ENCODE results near the gene PRSS16.

The PRSS16 gene

DNA sequence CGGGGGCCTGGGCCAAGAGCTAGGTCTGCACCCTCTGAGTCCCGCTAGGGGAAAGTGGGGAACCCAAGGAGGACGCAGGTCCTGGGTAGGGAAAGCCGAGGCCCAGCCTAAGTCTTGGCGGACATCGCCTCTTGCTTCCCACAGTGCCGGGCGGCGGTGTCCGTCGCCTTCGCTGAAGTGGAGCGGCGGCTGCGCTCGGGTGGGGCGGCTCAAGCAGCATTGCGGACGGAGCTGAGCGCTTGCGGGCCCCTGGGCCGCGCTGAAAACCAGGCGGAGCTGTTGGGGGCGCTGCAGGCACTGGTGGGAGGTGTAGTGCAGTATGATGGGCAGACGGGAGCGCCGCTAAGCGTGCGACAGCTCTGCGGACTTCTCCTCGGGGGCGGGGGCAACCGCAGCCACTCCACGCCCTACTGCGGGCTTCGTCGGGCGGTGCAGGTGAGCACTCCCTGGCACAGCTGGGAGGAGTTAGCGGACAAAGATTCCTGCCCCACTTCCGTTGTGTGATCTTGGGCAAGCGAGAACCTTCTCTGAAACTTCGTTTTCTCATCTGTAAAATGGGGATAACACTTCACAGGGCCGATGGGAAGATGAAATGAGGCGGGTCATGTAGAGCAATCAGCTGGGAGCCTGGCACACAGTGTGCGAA, 4.2 kb downstream of the PRSS16 start:
- Histone ChIP-seq H2AFZ (ENCODE audit: low read length) (no peak overlapping the region), H3K4me1 (ENCODE audit: insufficient read depth, low read length, poor library complexity, severe bottlenecking) (no peaks in the 10 kb centered on the region), H3K4me3 (ENCODE audit: low read length, poor library complexity, severe bottlenecking) (no peak overlapping the region), H3K9me2 (replicated peaks; ENCODE audit: low read depth, low read length) (no peaks in the 10 kb centered on the region), H3F3A (ENCODE audit: low read depth) (no peaks in the 10 kb centered on the region), H3K9me3 (ENCODE audit: insufficient read depth, low read depth, low read length) (no peaks in the 10 kb centered on the region), H3K4me2 (ENCODE audit: low read depth, low read length, poor library complexity, severe bottlenecking) (no peak overlapping the region), H3K79me2 (ENCODE audit: insufficient read depth, low read length) (no peaks in the 10 kb centered on the region), H3K27me3 (ENCODE audit: insufficient read depth, low read length, poor library complexity, severe bottlenecking) (no peaks in the 10 kb centered on the region), H3K9ac (ENCODE audit: low read depth, low read length, poor library complexity, severe bottlenecking) (no peak overlapping the region), H4K20me1 (ENCODE audit: insufficient read depth, low read length, poor library complexity, severe bottlenecking) (no peaks in the 10 kb centered on the region), H3K36me3 (ENCODE audit: insufficient read depth, low read length) (no peaks in the 10 kb centered on the region)
- TF ChIP-seq, protein P1, sequence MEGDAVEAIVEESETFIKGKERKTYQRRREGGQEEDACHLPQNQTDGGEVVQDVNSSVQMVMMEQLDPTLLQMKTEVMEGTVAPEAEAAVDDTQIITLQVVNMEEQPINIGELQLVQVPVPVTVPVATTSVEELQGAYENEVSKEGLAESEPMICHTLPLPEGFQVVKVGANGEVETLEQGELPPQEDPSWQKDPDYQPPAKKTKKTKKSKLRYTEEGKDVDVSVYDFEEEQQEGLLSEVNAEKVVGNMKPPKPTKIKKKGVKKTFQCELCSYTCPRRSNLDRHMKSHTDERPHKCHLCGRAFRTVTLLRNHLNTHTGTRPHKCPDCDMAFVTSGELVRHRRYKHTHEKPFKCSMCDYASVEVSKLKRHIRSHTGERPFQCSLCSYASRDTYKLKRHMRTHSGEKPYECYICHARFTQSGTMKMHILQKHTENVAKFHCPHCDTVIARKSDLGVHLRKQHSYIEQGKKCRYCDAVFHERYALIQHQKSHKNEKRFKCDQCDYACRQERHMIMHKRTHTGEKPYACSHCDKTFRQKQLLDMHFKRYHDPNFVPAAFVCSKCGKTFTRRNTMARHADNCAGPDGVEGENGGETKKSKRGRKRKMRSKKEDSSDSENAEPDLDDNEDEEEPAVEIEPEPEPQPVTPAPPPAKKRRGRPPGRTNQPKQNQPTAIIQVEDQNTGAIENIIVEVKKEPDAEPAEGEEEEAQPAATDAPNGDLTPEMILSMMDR (conservative IDR thresholded peaks at IDR 0.05; ENCODE audit: low read length) = no peak
- no peak for TF ChIP-seq EZH2phosphoT487 (IDR thresholded peaks at IDR 0.05; ENCODE audit: borderline replicate concordance)

DNA sequence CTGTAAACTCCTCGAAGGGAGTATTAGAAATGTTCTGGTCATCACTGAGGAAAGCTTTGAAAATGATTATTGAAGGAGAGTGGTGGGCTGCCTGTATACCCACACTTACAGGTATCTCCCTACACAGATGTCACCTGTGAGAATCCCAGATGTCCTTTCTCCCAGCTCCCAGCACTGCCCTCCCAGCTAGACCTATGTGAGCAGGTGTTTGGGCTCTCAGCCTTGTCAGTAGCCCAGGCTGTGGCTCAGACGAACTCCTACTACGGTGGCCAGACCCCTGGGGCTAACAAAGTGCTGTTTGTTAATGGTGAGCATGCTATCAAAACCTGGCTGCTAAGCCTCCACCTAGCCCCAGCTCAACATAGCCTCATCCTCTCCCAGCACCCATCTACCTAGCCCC, 7.1 kb downstream of the PRSS16 start:
- Histone ChIP-seq H4K20me1 (ENCODE audit: insufficient read depth, low read length, poor library complexity, severe bottlenecking) (no peaks in the 10 kb centered on the region), H3K36me3 (ENCODE audit: insufficient read depth, low read length) (no peaks in the 10 kb centered on the region), H2AFZ (ENCODE audit: low read length) (no peak overlapping the region), H3K4me1 (ENCODE audit: insufficient read depth, low read length, poor library complexity, severe bottlenecking) (no peaks in the 10 kb centered on the region), H3K4me3 (ENCODE audit: low read length, poor library complexity, severe bottlenecking) (no peak overlapping the region), H3K27me3 (ENCODE audit: insufficient read depth, low read length, poor library complexity, severe bottlenecking) (no peaks in the 10 kb centered on the region), H3F3A (ENCODE audit: low read depth) (no peaks in the 10 kb centered on the region), H3K79me2 (ENCODE audit: insufficient read depth, low read length) (no peaks in the 10 kb centered on the region), H3K9me3 (ENCODE audit: insufficient read depth, low read depth, low read length) (no peaks in the 10 kb centered on the region), H3K4me2 (ENCODE audit: low read depth, low read length, poor library complexity, severe bottlenecking) (no peak overlapping the region), H3K9ac (ENCODE audit: low read depth, low read length, poor library complexity, severe bottlenecking) (no peak overlapping the region), H3K9me2 (replicated peaks; ENCODE audit: low read depth, low read length) (no peaks in the 10 kb centered on the region)
- TF ChIP-seq EZH2phosphoT487 (IDR thresholded peaks at IDR 0.05; ENCODE audit: borderline replicate concordance) = no peak
- TF ChIP-seq, protein P1 (conservative IDR thresholded peaks at IDR 0.05; ENCODE audit: low read length) = no peak

DNA sequence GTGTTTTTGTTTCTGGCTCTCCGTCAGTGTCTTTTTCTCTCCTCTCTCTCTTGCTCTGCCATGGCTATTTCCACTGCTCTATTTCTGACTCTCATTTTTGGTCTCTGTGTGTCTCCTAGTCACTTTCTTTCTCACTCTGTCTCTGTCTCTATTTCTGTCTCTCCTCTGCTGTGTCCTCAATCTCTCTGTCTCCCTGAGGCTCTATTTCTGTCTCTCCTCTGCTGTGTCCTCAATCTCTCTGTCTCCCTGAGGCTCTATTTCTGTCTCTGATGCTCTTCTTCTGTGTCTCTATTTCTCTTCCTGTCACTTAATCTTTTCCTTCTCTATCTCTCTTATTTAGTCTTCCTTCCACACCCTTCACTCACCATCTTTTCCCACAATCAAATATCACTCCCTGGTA, 8.4 kb downstream of the PRSS16 start:
- Histone ChIP-seq H2AFZ (ENCODE audit: low read length) (no peak overlapping the region), H3F3A (ENCODE audit: low read depth) (no peaks in the 10 kb centered on the region), H3K9ac (ENCODE audit: low read depth, low read length, poor library complexity, severe bottlenecking) (no peak overlapping the region), H3K9me3 (ENCODE audit: insufficient read depth, low read depth, low read length) (no peaks in the 10 kb centered on the region), H3K9me2 (replicated peaks; ENCODE audit: low read depth, low read length) (no peaks in the 10 kb centered on the region), H3K36me3 (ENCODE audit: insufficient read depth, low read length) (no peaks in the 10 kb centered on the region), H3K4me2 (ENCODE audit: low read depth, low read length, poor library complexity, severe bottlenecking) (no peak overlapping the region), H3K4me3 (ENCODE audit: low read length, poor library complexity, severe bottlenecking) (no peak overlapping the region), H3K79me2 (ENCODE audit: insufficient read depth, low read length) (no peaks in the 10 kb centered on the region), H3K4me1 (ENCODE audit: insufficient read depth, low read length, poor library complexity, severe bottlenecking) (no peaks in the 10 kb centered on the region), H4K20me1 (ENCODE audit: insufficient read depth, low read length, poor library complexity, severe bottlenecking) (no peaks in the 10 kb centered on the region), H3K27me3 (ENCODE audit: insufficient read depth, low read length, poor library complexity, severe bottlenecking) (no peaks in the 10 kb centered on the region)
- TF ChIP-seq, protein P1 (conservative IDR thresholded peaks at IDR 0.05; ENCODE audit: low read length) = no peak
- no peak for TF ChIP-seq EZH2phosphoT487 (IDR thresholded peaks at IDR 0.05; ENCODE audit: borderline replicate concordance)

All from Loucy (cell line).